Measurements from ENCODE around the gene STMN1. TPM values are rescaled to one million over a fixed set of nuclear protein-coding genes. Genes with fewer than 3 reads are reported as not detected.

STMN1 gene
- polyA plus RNA-seq, 2 of the 4 experiments (the other 2 are of a cell fraction), result 82.4 to 145 TPM

DNA sequence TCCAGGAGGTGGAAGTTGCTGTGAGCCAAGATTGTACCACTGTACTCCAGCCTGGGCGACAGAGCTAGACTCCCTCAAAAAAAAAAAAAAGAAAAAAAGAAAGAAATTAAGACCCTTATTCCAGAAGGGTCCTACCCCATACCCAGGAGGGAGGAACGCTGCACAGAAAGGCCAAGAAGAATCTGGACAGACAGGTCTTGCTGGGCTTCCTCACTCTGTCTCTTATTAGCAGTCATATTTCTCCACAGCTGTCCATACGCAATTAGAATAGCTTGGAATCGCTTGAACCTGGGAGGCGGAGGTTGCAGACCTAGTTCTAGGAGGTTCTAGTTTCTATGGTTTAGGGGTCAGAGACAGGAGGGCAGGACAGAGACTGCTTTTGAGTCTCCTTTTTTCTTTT, 27.5 kb downstream of the STMN1 start (continued):
- TF ChIP-seq, protein P1, sequence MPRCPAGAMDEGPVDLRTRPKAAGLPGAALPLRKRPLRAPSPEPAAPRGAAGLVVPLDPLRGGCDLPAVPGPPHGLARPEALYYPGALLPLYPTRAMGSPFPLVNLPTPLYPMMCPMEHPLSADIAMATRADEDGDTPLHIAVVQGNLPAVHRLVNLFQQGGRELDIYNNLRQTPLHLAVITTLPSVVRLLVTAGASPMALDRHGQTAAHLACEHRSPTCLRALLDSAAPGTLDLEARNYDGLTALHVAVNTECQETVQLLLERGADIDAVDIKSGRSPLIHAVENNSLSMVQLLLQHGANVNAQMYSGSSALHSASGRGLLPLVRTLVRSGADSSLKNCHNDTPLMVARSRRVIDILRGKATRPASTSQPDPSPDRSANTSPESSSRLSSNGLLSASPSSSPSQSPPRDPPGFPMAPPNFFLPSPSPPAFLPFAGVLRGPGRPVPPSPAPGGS (IDR thresholded peaks at IDR 0.05), result no peak
- TF ChIP-seq POLR2AphosphoS2 (conservative IDR thresholded peaks at IDR 0.05; ENCODE audit: low read length), result no peak
- TF ChIP-seq CHD2 (IDR thresholded peaks at IDR 0.05; ENCODE audit: low read length, partially characterized antibody), result no peak
- TF ChIP-seq HOXB13 (CRISPR knock-in tag; IDR thresholded peaks at IDR 0.05; ENCODE audit: low read depth), result no peak
- TF ChIP-seq MAZ (IDR thresholded peaks at IDR 0.05; ENCODE audit: borderline replicate concordance, low read depth, low read length), result no peak

DNA sequence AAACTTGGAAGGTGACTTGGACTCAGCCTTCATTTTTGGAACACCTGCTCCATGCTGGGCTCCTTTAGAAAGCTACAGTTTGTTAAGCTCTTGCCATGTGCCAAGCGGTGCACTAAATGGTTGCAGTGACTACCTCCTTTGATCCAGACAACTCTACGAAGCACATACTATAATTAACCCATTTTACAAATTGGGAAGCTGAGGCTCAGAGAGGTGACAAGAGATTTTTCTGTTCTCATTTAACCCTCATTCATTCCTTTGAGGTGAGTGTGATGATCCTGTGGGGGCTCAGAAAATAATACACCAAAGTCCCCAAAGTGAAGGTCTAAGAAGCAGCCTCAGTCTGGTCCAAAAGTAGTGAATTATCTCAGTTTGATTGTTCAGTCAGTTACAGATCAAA, 29.1 kb downstream of the STMN1 start:
- 87% methylated on average over 2 of the region's 2 CpGs for WGBS (ENCODE audit: missing lambda C conversion rate)
- Histone ChIP-seq H3K4me1 (peaks cover 22% of the 10 kb centered on the region), H3K27ac (no peak overlapping the region), H3K4me2 (no peak overlapping the region), H3K9me3 (no peaks in the 10 kb centered on the region), H3K4me3 (no peak overlapping the region)
- ChIA-PET CTCF (interaction anchor here (1.5 kb wide), 1 partner anchor 18 kb away, joined by 6 read pairs; no protein-coding TSS in a partner anchor), POLR2A (no interaction called here)
- DNase-seq (ENCODE audit: low read depth in 1 of 2, low spot score in 1 of 2) (no peak), FAIRE-seq (no peak), ATAC-seq (no peak)
- no peak for TF ChIP-seq HEYL (CRISPR knock-in tag; IDR thresholded peaks at IDR 0.05)
- TF ChIP-seq, protein P2, sequence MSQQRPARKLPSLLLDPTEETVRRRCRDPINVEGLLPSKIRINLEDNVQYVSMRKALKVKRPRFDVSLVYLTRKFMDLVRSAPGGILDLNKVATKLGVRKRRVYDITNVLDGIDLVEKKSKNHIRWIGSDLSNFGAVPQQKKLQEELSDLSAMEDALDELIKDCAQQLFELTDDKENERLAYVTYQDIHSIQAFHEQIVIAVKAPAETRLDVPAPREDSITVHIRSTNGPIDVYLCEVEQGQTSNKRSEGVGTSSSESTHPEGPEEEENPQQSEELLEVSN (IDR thresholded peaks at IDR 0.05; ENCODE audit: borderline replicate concordance, low read depth), result no peak
- TF ChIP-seq EHF (CRISPR knock-in tag; IDR thresholded peaks at IDR 0.05), result no peak
- no peak for TF ChIP-seq HOXB5 (CRISPR knock-in tag; IDR thresholded peaks at IDR 0.05)
- TF ChIP-seq KDM1A (IDR thresholded peaks at IDR 0.05; ENCODE audit: low read depth), result no peak
- TF ChIP-seq RAD21 (conservative IDR thresholded peaks at IDR 0.05 in 1 of 2, IDR thresholded peaks at IDR 0.05 in 1 of 2), result no peak
- no peak for TF ChIP-seq JUN (IDR thresholded peaks at IDR 0.05)
- no peak for TF ChIP-seq MAFK (IDR thresholded peaks at IDR 0.05; ENCODE audit: partially characterized antibody)
- no peak for TF ChIP-seq MYC (IDR thresholded peaks at IDR 0.05; ENCODE audit: borderline replicate concordance, low read length)
- TF ChIP-seq MAZ (IDR thresholded peaks at IDR 0.05; ENCODE audit: borderline replicate concordance, low read depth, low read length), result no peak
- no peak for TF ChIP-seq CBX2 (IDR thresholded peaks at IDR 0.05; ENCODE audit: borderline replicate concordance, low read depth)
- TF ChIP-seq NFE2L2 (conservative IDR thresholded peaks at IDR 0.05; ENCODE audit: low read length), result no peak
- no peak for TF ChIP-seq CHD4 (IDR thresholded peaks at IDR 0.05; ENCODE audit: borderline replicate concordance)
- no peak for TF ChIP-seq RCOR1 (IDR thresholded peaks at IDR 0.05; ENCODE audit: low read depth, low read length)
- no peak for TF ChIP-seq ZC3H11A (IDR thresholded peaks at IDR 0.05)
- TF ChIP-seq ZFP36 (IDR thresholded peaks at IDR 0.05; ENCODE audit: borderline replicate concordance, partially characterized antibody), result no peak
- TF ChIP-seq USF2 (IDR thresholded peaks at IDR 0.05), result no peak
- TF ChIP-seq, protein P3, sequence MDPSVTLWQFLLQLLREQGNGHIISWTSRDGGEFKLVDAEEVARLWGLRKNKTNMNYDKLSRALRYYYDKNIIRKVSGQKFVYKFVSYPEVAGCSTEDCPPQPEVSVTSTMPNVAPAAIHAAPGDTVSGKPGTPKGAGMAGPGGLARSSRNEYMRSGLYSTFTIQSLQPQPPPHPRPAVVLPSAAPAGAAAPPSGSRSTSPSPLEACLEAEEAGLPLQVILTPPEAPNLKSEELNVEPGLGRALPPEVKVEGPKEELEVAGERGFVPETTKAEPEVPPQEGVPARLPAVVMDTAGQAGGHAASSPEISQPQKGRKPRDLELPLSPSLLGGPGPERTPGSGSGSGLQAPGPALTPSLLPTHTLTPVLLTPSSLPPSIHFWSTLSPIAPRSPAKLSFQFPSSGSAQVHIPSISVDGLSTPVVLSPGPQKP (IDR thresholded peaks at IDR 0.05; ENCODE audit: low read depth, low read length), result no peak
- TF ChIP-seq PHF8 (IDR thresholded peaks at IDR 0.05; ENCODE audit: borderline replicate concordance, low read depth), result no peak
- no peak for TF ChIP-seq BHLHE40 (IDR thresholded peaks at IDR 0.05; ENCODE audit: low read depth, low read length)

Measured in A549 (cell line).